CD14-positive monocyte (primary cell): Measurements from ENCODE around the gene RPTOR. TPM values are rescaled to one million over a fixed set of nuclear protein-coding genes. Genes with fewer than 3 reads are reported as not detected.

Experiments
- DNase-seq, 3 donors: peaks; one replicate each; pipeline ENCODE4 v3.0.0-alpha.2; 2011 to 2022
- H2AFZ ChIP-seq: 2 replicates; pipeline ENCODE4 v1.6.0; 2012; ENCODE audit warnings: mild to moderate bottlenecking, low read depth, low read length, inconsistent platforms; ENCODE audit not compliant: insufficient read depth, poor library complexity, severe bottlenecking
- H3K27ac ChIP-seq, 2 donors: 1 replicate in 1 of 2; 2 replicates in 1 of 2; pipeline ENCODE4 v1.5.1; 2012 to 2013; ENCODE audit warnings: low read length in 2 of 2, control low read depth in 1 of 2, inconsistent platforms in 1 of 2, low read depth in 1 of 2, mild to moderate bottlenecking in 1 of 2
- H3K27me3 ChIP-seq, 2 donors: one replicate each; pipeline versions ENCODE4 v1.6.0 to v1.6.1; 2011 to 2013; ENCODE audit warnings: low read length in 2 of 2; ENCODE audit not compliant: control insufficient read depth in 2 of 2, insufficient read depth in 2 of 2
- H3K36me3 ChIP-seq, 2 donors: replicated peaks in 1 of 2; 1 replicate in 1 of 2; 2 replicates in 1 of 2; pipeline versions ENCODE4 v1.5.1 to v1.6.1; 2012 to 2013; ENCODE audit warnings: low read length in 2 of 2, control low read depth in 1 of 2, inconsistent platforms in 1 of 2, mild to moderate bottlenecking in 1 of 2; ENCODE audit not compliant: insufficient read depth in 2 of 2, control insufficient read depth in 1 of 2
- H3K4me1 ChIP-seq, 2 donors: 1 replicate in 1 of 2; 2 replicates in 1 of 2; pipeline versions ENCODE4 v1.5.1 to v1.6.1; 2012 to 2013; ENCODE audit warnings: low read length in 2 of 2, control low read depth in 1 of 2, inconsistent platforms in 1 of 2, mild to moderate bottlenecking in 1 of 2, moderate library complexity in 1 of 2; ENCODE audit not compliant: insufficient read depth in 2 of 2, control insufficient read depth in 1 of 2
- H3K4me2 ChIP-seq: replicated peaks from 2 replicates; pipeline ENCODE3; 2012; ENCODE audit warnings: low read length, moderate library complexity, mild to moderate bottlenecking; ENCODE audit not compliant: poor library complexity, severe bottlenecking; ENCODE audit errors: extremely low read depth
- H3K4me3 ChIP-seq, 3 experiments: fragments of 200-600 bp in 1 of 3; sonication (generic) in 1 of 3; replicated peaks in 1 of 3; 1 replicate in 2 of 3; 2 replicates in 1 of 3; pipeline ENCODE4 v1.5.1; 2011 to 2013; ENCODE audit warnings: low read length in 3 of 3, mild to moderate bottlenecking in 3 of 3, control low read depth in 2 of 3, low read depth in 2 of 3, inconsistent platforms in 1 of 3, moderate library complexity in 1 of 3
- H3K79me2 ChIP-seq: 2 replicates; pipeline ENCODE4 v1.6.0; 2012; ENCODE audit warnings: mild to moderate bottlenecking, control low read depth, inconsistent platforms, low read length, moderate library complexity; ENCODE audit not compliant: insufficient read depth
- H3K9ac ChIP-seq: 2 replicates; pipeline ENCODE4 v1.6.0; 2017; ENCODE audit warnings: low read length, mild to moderate bottlenecking; ENCODE audit not compliant: insufficient read depth, poor library complexity, severe bottlenecking
- H3K9me3 ChIP-seq, 2 donors: replicated peaks in 1 of 2; 1 replicate in 1 of 2; 2 replicates in 1 of 2; pipeline versions ENCODE4 v1.5.1 to v1.6.1; 2012 to 2013; ENCODE audit warnings: low read length in 2 of 2, control low read depth in 1 of 2; ENCODE audit not compliant: control insufficient read depth in 1 of 2, insufficient read depth in 1 of 2
- H4K20me1 ChIP-seq: 2 replicates; pipeline ENCODE4 v1.6.0; 2012; ENCODE audit warnings: mild to moderate bottlenecking, low read length, control low read depth, moderate library complexity; ENCODE audit not compliant: insufficient read depth
- H3K27ac Mint-ChIP-seq, 7 donors: one replicate each; pipeline ENCODE4 v1.8.0; 2020; ENCODE audit warnings: mild to moderate bottlenecking in 7 of 7, mixed read lengths in 7 of 7, moderate library complexity in 6 of 7, inconsistent platforms in 2 of 7
- H3K27me3 Mint-ChIP-seq, 3 donors: one replicate each; pipeline ENCODE4 v1.8.0; 2021 to 2022; ENCODE audit warnings: low read depth in 3 of 3, mild to moderate bottlenecking in 3 of 3, mixed read lengths in 3 of 3, moderate library complexity in 3 of 3, inconsistent platforms in 1 of 3
- H3K36me3 Mint-ChIP-seq, 2 donors: one replicate each; pipeline ENCODE4 v1.8.0; 2020; ENCODE audit warnings: mixed read lengths in 2 of 2, inconsistent platforms in 1 of 2, mild to moderate bottlenecking in 1 of 2
- H3K4me1 Mint-ChIP-seq: one replicate; pipeline ENCODE4 v1.8.0; 2020; ENCODE audit warnings: mild to moderate bottlenecking, mixed read lengths
- H3K4me3 Mint-ChIP-seq, 2 donors: one replicate each; pipeline ENCODE4 v1.8.0; 2020; ENCODE audit warnings: mild to moderate bottlenecking in 2 of 2, mixed read lengths in 2 of 2, moderate library complexity in 1 of 2
- H3K9me3 Mint-ChIP-seq, 7 donors: one replicate each; pipeline ENCODE4 v1.8.0; 2020 to 2022; ENCODE audit warnings: mixed read lengths in 7 of 7, mild to moderate bottlenecking in 6 of 7, moderate library complexity in 6 of 7, inconsistent platforms in 2 of 7
- WGBS: methylation state at CpG from one replicate; pipeline ENCODE4 v1.1.5; 2013; ENCODE audit warnings: missing lambda C conversion rate; ENCODE audit not compliant: insufficient coverage; 5-methylcytosine and 5-hydroxymethylcytosine counted together
- intact Hi-C, 2 donors: fragments of 100-400 bp; cut with micrococcal nuclease; formaldehyde crosslinking; loops; one replicate each; pipeline versions ENCODE4 v1.15.0 to v1.15.1; 2023
- polyA plus RNA-seq, 3 donors: library from polyadenylated mRNA; depleted of rRNA in 1 of 3; unstranded in 2 of 3; stranded (reverse) in 1 of 3; fragments of 300-500 nt in 2 of 3; fragments of >200 nt in 1 of 3; fragmentation: Illumina TruSeq in 2 of 3; gene quantifications; 1 replicate in 2 of 3; 2 replicates in 1 of 3; pipeline ENCODE4 v1.2.3, GENCODE V29; 2012 to 2021
- TF ChIP-seq, protein P1 (sequence below): fragments of 200-600 bp; IDR thresholded peaks from one replicate; pipeline ENCODE4 v1.8.0; 2022; ENCODE audit warnings: antibody characterized with exemption, mild to moderate bottlenecking

Gene RPTOR
- polyA plus RNA-seq, 3 donors = 1.1 to 8.7 (median 2.6) TPM

DNA sequence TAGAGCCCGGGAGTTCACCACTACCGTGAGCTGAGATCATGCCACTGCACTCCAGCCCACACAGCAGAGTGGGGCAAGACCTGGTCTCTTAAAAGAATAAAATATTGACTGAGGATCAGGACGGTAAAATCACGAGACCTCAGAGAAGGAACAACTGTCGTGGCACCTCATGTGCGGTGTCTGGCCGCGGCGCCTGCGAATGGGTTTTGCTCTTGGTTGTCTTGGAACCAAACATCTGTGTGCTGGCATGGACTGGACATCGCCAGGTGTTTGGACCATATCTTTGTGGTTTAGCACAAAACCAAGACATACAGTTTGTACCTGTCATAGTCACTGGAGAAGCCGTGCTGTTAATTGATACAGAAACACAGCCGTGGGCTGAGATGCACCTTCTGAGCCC, 234.1 kb downstream of the RPTOR start:
- no peak overlapping the region for H3K27ac ChIP-seq
- no peak overlapping the region for H3K4me2 ChIP-seq
- no peak overlapping the region for H2AFZ ChIP-seq
- H3K9me3 Mint-ChIP-seq = peaks cover 0 to 3% (median 0%) of the 10 kb centered on the region in 7 donors
- peaks cover 53% of the 10 kb centered on the region for H3K4me1 Mint-ChIP-seq
- peaks cover 29 to 40% of the 10 kb centered on the region in 2 donors for H3K36me3 Mint-ChIP-seq
- H3K27ac Mint-ChIP-seq = no peak overlapping the region
- H3K4me1 ChIP-seq = peaks cover 37 to 55% of the 10 kb centered on the region in 2 donors
- TF ChIP-seq, protein P1, sequence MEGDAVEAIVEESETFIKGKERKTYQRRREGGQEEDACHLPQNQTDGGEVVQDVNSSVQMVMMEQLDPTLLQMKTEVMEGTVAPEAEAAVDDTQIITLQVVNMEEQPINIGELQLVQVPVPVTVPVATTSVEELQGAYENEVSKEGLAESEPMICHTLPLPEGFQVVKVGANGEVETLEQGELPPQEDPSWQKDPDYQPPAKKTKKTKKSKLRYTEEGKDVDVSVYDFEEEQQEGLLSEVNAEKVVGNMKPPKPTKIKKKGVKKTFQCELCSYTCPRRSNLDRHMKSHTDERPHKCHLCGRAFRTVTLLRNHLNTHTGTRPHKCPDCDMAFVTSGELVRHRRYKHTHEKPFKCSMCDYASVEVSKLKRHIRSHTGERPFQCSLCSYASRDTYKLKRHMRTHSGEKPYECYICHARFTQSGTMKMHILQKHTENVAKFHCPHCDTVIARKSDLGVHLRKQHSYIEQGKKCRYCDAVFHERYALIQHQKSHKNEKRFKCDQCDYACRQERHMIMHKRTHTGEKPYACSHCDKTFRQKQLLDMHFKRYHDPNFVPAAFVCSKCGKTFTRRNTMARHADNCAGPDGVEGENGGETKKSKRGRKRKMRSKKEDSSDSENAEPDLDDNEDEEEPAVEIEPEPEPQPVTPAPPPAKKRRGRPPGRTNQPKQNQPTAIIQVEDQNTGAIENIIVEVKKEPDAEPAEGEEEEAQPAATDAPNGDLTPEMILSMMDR = no peak
- peaks cover 0 to 2% (median 0%) of the 10 kb centered on the region in 3 donors for H3K27me3 Mint-ChIP-seq
- H3K36me3 ChIP-seq = peaks cover 0 to 4% of the 10 kb centered on the region in 2 donors
- no peak overlapping the region for H3K4me3 Mint-ChIP-seq
- no peaks in the 10 kb centered on the region for H3K27me3 ChIP-seq
- no peak overlapping the region for H3K4me3 ChIP-seq
- no peak overlapping the region for H3K9ac ChIP-seq
- no peak for DNase-seq
- intact Hi-C loops = no loop called here
- H4K20me1 ChIP-seq = peaks cover 9% of the 10 kb centered on the region
- no peaks in the 10 kb centered on the region for H3K9me3 ChIP-seq
- H3K79me2 ChIP-seq = no peaks in the 10 kb centered on the region
- 96% methylated on average over 13 of the region's 13 CpGs for WGBS

GRCh38 chr17:80779336-80779735, 234.7 kb downstream of the RPTOR start:
- H3K27me3 Mint-ChIP-seq = peaks cover 0 to 2% (median 0%) of the 10 kb centered on the region in 3 donors
- Histone ChIP-seq H3K36me3 (peaks cover 0 to 4% of the 10 kb centered on the region in 2 donors), H2AFZ (no peak overlapping the region), H3K9me3 (no peaks in the 10 kb centered on the region), H3K27ac (no peak overlapping the region), H3K4me3 (peak overlapping the region in 1 of 3 experiments; percentile 44), H3K9ac (no peak overlapping the region), H3K4me1 (peaks cover 36 to 49% of the 10 kb centered on the region in 2 donors), H3K4me2 (no peak overlapping the region), H3K79me2 (no peaks in the 10 kb centered on the region), H3K27me3 (no peaks in the 10 kb centered on the region), H4K20me1 (peaks cover 9% of the 10 kb centered on the region)
- WGBS = 93% methylated on average over 16 of the region's 24 CpGs
- DNase-seq = no peak
- H3K4me1 Mint-ChIP-seq = peaks cover 47% of the 10 kb centered on the region
- H3K36me3 Mint-ChIP-seq = peaks cover 28 to 40% of the 10 kb centered on the region in 2 donors
- peak overlapping the region in 2 of 7 donors; percentile 78 to 85 for H3K27ac Mint-ChIP-seq
- TF ChIP-seq, protein P1 = no peak
- H3K9me3 Mint-ChIP-seq = peaks cover 0 to 3% (median 0%) of the 10 kb centered on the region in 7 donors
- no peak overlapping the region for H3K4me3 Mint-ChIP-seq
- intact Hi-C loops = no loop called here
